H9 (cell line): ENCODE results near the gene SEMA4C. TPM values are rescaled to one million over a fixed set of nuclear protein-coding genes. Genes with fewer than 3 reads are reported as not detected.

Experiments used
- DNase-seq: peaks from one replicate; pipeline ENCODE4 v3.0.0-alpha.2; 2017
- H2AFZ ChIP-seq: one replicate; pipeline ENCODE4 v1.6.1; 2013; ENCODE audit warnings: mild to moderate bottlenecking, low read length, control low read depth, moderate library complexity
- H2AK5ac ChIP-seq: 2 replicates; pipeline ENCODE4 v1.6.1; 2013; ENCODE audit warnings: low read length, control low read depth, mixed read lengths; ENCODE audit not compliant: insufficient read length
- H2BK120ac ChIP-seq: one replicate; pipeline ENCODE4 v1.6.1; 2013; ENCODE audit warnings: low read depth, mild to moderate bottlenecking, low read length, control low read depth, inconsistent platforms; ENCODE audit not compliant: poor library complexity, severe bottlenecking
- H2BK12ac ChIP-seq: 2 replicates; pipeline ENCODE4 v1.6.1; 2013; ENCODE audit warnings: low read length, control low read depth, mixed read lengths, low read depth; ENCODE audit not compliant: insufficient read length
- H2BK15ac ChIP-seq: 2 replicates; pipeline ENCODE4 v1.6.1; 2013; ENCODE audit warnings: low read depth, low read length, control low read depth
- H2BK20ac ChIP-seq: one replicate; pipeline ENCODE4 v1.6.1; 2013; ENCODE audit warnings: low read depth, mild to moderate bottlenecking, low read length, control low read depth, inconsistent platforms; ENCODE audit not compliant: poor library complexity, severe bottlenecking
- H2BK5ac ChIP-seq: 2 replicates; pipeline ENCODE4 v1.6.1; 2013; ENCODE audit warnings: low read length, control low read depth, mixed read lengths; ENCODE audit not compliant: insufficient read length
- H3K14ac ChIP-seq: 2 replicates; pipeline ENCODE4 v1.6.1; 2013; ENCODE audit warnings: low read length, control low read depth; ENCODE audit not compliant: insufficient read depth
- H3K18ac ChIP-seq: 2 replicates; pipeline ENCODE4 v1.6.1; 2013; ENCODE audit warnings: low read depth, mild to moderate bottlenecking, mixed read lengths, low read length, control low read depth; ENCODE audit not compliant: insufficient read length
- H3K23ac ChIP-seq: 2 replicates; pipeline ENCODE4 v1.6.1; 2013; ENCODE audit warnings: low read length, control low read depth, mixed read lengths, low read depth; ENCODE audit not compliant: insufficient read length
- H3K23me2 ChIP-seq: 2 replicates; pipeline ENCODE4 v1.6.1; 2013; ENCODE audit warnings: low read depth, mild to moderate bottlenecking, mixed read lengths, low read length, control low read depth; ENCODE audit not compliant: insufficient read length, poor library complexity, severe bottlenecking
- H3K27ac ChIP-seq: 2 replicates; pipeline ENCODE4 v1.5.1; 2013; ENCODE audit warnings: low read length, control low read depth, mixed read lengths, low read depth; ENCODE audit not compliant: insufficient read length
- H3K27me3 ChIP-seq: 2 replicates; pipeline ENCODE4 v1.6.1; 2013; ENCODE audit warnings: low read length, control low read depth, inconsistent platforms; ENCODE audit not compliant: insufficient read depth
- H3K4ac ChIP-seq: 2 replicates; pipeline ENCODE4 v1.6.1; 2013; ENCODE audit warnings: low read depth, mild to moderate bottlenecking, control low read depth, inconsistent platforms, low read length, moderate library complexity
- H3K4me1 ChIP-seq: 2 replicates; pipeline ENCODE4 v1.6.1; 2013; ENCODE audit warnings: low read length, control low read depth, inconsistent platforms; ENCODE audit not compliant: insufficient read depth
- H3K4me2 ChIP-seq: 2 replicates; pipeline ENCODE4 v1.6.1; 2013; ENCODE audit warnings: low read length, control low read depth, mixed read lengths; ENCODE audit not compliant: insufficient read length, insufficient read depth
- H3K56ac ChIP-seq: 2 replicates; pipeline ENCODE4 v1.6.1; 2013; ENCODE audit warnings: low read depth, mild to moderate bottlenecking, mixed read lengths, low read length, control low read depth; ENCODE audit not compliant: insufficient read length
- H3K79me1 ChIP-seq: 2 replicates; pipeline ENCODE4 v1.6.1; 2013; ENCODE audit warnings: low read depth, mild to moderate bottlenecking, moderate library complexity, low read length, control low read depth, inconsistent platforms; ENCODE audit not compliant: insufficient read depth, poor library complexity, severe bottlenecking
- H3K79me2 ChIP-seq: 2 replicates; pipeline ENCODE4 v1.6.1; 2013; ENCODE audit warnings: low read length, control low read depth, inconsistent platforms; ENCODE audit not compliant: insufficient read depth
- H3K9ac ChIP-seq: 2 replicates; pipeline ENCODE4 v1.6.1; 2013; ENCODE audit warnings: low read length, control low read depth, mixed read lengths; ENCODE audit not compliant: insufficient read length; ENCODE audit errors: extremely low read depth
- H3K9me3 ChIP-seq: one replicate; pipeline ENCODE4 v1.6.1; 2013; ENCODE audit warnings: low read depth, low read length, inconsistent platforms; ENCODE audit not compliant: control insufficient read depth
- H3T11ph ChIP-seq: one replicate; pipeline ENCODE4 v1.6.1; 2013; ENCODE audit warnings: mild to moderate bottlenecking, low read length, control low read depth, inconsistent platforms
- H4K20me1 ChIP-seq: one replicate; pipeline ENCODE4 v1.6.1; 2013; ENCODE audit not compliant: control insufficient read depth, insufficient read length, insufficient read depth
- H4K5ac ChIP-seq: 2 replicates; pipeline ENCODE4 v1.6.1; 2013; ENCODE audit warnings: low read depth, mild to moderate bottlenecking, mixed read lengths, low read length, control low read depth; ENCODE audit not compliant: insufficient read length
- H4K8ac ChIP-seq: replicated peaks from 2 replicates; pipeline ENCODE4 v1.6.1; 2013; ENCODE audit warnings: low read length, control low read depth, mixed read lengths, low read depth; ENCODE audit not compliant: insufficient read length
- H4K91ac ChIP-seq: 2 replicates; pipeline ENCODE4 v1.6.1; 2013; ENCODE audit warnings: low read depth, mild to moderate bottlenecking, moderate library complexity, mixed read lengths, low read length, control low read depth; ENCODE audit not compliant: insufficient read length
- H3K27ac Mint-ChIP-seq, 3 experiments: 2 replicates in 2 of 3; 3 replicates in 1 of 3; pipeline ENCODE4 v1.8.0; 2020 to 2021; ENCODE audit warnings: mixed read lengths in 3 of 3, mild to moderate bottlenecking in 1 of 3, moderate library complexity in 1 of 3
- H3K27me3 Mint-ChIP-seq: 2 replicates; pipeline ENCODE4 v1.8.0; 2021; ENCODE audit warnings: low read depth, mild to moderate bottlenecking, moderate library complexity, mixed read lengths
- H3K36me3 Mint-ChIP-seq, 3 experiments: 2 replicates in 2 of 3; 3 replicates in 1 of 3; pipeline ENCODE4 v1.8.0; 2020 to 2021; ENCODE audit warnings: low read depth in 3 of 3, mixed read lengths in 3 of 3; ENCODE audit not compliant: insufficient read depth in 1 of 3
- H3K4me1 Mint-ChIP-seq, 2 experiments: 2 replicates each; pipeline ENCODE4 v1.8.0; 2020; ENCODE audit warnings: mixed read lengths in 2 of 2
- H3K4me3 Mint-ChIP-seq, 2 experiments: 2 replicates in 1 of 2; 3 replicates in 1 of 2; pipeline ENCODE4 v1.8.0; 2020 to 2021; ENCODE audit warnings: mild to moderate bottlenecking in 2 of 2, mixed read lengths in 2 of 2, moderate library complexity in 1 of 2
- H3K9me3 Mint-ChIP-seq, 2 experiments: 2 replicates in 1 of 2; 3 replicates in 1 of 2; pipeline ENCODE4 v1.8.0; 2020; ENCODE audit warnings: mild to moderate bottlenecking in 2 of 2, mixed read lengths in 2 of 2, moderate library complexity in 1 of 2
- CTCF ChIP-seq: fragments of 200-600 bp; sonication (generic); conservative IDR thresholded peaks from 3 replicates; pipeline ENCODE4 v1.8.0; 2021; ENCODE audit warnings: antibody characterized with exemption, mild to moderate bottlenecking
- WGBS: extraction: QIAGEN DNeasy Blood & Tissue Kit; methylation state at CpG from one replicate; pipeline ENCODE4 v1.1.7; 2013; ENCODE audit warnings: missing lambda C conversion rate, low lambda C conversion rate, mixed read lengths; ENCODE audit not compliant: insufficient read length; ENCODE audit errors: extremely low coverage; 5-methylcytosine and 5-hydroxymethylcytosine counted together
- total RNA-seq: library from RNA; stranded (reverse); gene quantifications from 2 replicates; pipeline ENCODE4 v1.2.1, GENCODE V29; 2021

Gene SEMA4C
- total RNA-seq, 1 experiment from 2014 or later, result 81.6 TPM

- H3T11ph ChIP-seq, result no peak within 1 kb of the TSS
- peak; percentile 82 for TF ChIP-seq CTCF
- peak; percentile 97 for DNase-seq
- no peak within 1 kb of the TSS for H4K91ac ChIP-seq
- peak within 1 kb of the TSS; percentile 78 to 89 for H3K4me3 Mint-ChIP-seq
- H3K14ac ChIP-seq, result no peak within 1 kb of the TSS; the same call in 1 of the 2 replicates
- peaks cover 17 to 49% (median 36%) of the 10 kb centered on the region in 3 experiments for H3K36me3 Mint-ChIP-seq
- H3K18ac ChIP-seq, result no peak within 1 kb of the TSS
- no peaks in the 10 kb centered on the region for H3K27me3 ChIP-seq
- no peak within 1 kb of the TSS for H3K4ac ChIP-seq
- no peaks in the 10 kb centered on the region; the same call in 1 of the 2 replicates for H3K4me1 ChIP-seq
- H3K4me2 ChIP-seq, result peak within 1 kb of the TSS; percentile 55
- no CpG with 5 or more reads among the region's 81 CpGs for WGBS
- no peaks in the 10 kb centered on the region for H3K9me3 Mint-ChIP-seq
- no peak within 1 kb of the TSS for H2AFZ ChIP-seq
- peak within 1 kb of the TSS; percentile 3 for H3K9ac ChIP-seq
- H3K27ac ChIP-seq, result no peak within 1 kb of the TSS
- peaks cover 6% of the 10 kb centered on the region for H3K23me2 ChIP-seq
- H2BK5ac ChIP-seq, result no peak within 1 kb of the TSS
- H3K23ac ChIP-seq, result no peak within 1 kb of the TSS
- no peaks in the 10 kb centered on the region for H3K9me3 ChIP-seq
- H3K56ac ChIP-seq, result no peak within 1 kb of the TSS
- H2BK12ac ChIP-seq, result no peak within 1 kb of the TSS
- H4K8ac ChIP-seq, result no peak within 1 kb of the TSS
- H2BK15ac ChIP-seq, result no peak within 1 kb of the TSS
- H2AK5ac ChIP-seq, result no peak within 1 kb of the TSS
- peak within 1 kb of the TSS; percentile 2 to 87 (median 70); a peak in 3 of 7 replicates for H3K27ac Mint-ChIP-seq
- peaks cover 2% of the 10 kb centered on the region; the same call in 1 of the 2 replicates for H3K79me2 ChIP-seq
- no peaks in the 10 kb centered on the region for H3K79me1 ChIP-seq
- no peaks in the 10 kb centered on the region; the same call in 1 of the 2 replicates for H3K27me3 Mint-ChIP-seq
- H2BK120ac ChIP-seq, result no peak within 1 kb of the TSS
- H4K5ac ChIP-seq, result no peak within 1 kb of the TSS
- peaks cover 2% of the 10 kb centered on the region for H4K20me1 ChIP-seq
- H3K4me1 Mint-ChIP-seq, result peaks cover 22 to 24% of the 10 kb centered on the region in 2 experiments
- no peak within 1 kb of the TSS for H2BK20ac ChIP-seq
These were observed 12.1 kb downstream of the SEMA4C start, which contains the start of gene ANKRD39 for GRCh38 chr2:96857667-96858372. Gene ANKRD39, minus strand, starts transcription at chr2:96858016. Its CDS starts 29 bp downstream, at chr2:96857987.
